HFFc6 (cell line): ENCODE data around the gene MYO3B. TPM values are rescaled to one million over a fixed set of nuclear protein-coding genes. Genes with fewer than 3 reads are reported as not detected.

ENCODE experiments used
- DNase-seq: peaks from one replicate; pipeline ENCODE4 v3.0.0-alpha.2; 2018
- H3K27ac Mint-ChIP-seq: 2 replicates; pipeline ENCODE4 v1.8.0; 2020; ENCODE audit warnings: mild to moderate bottlenecking, mixed read lengths
- H3K27me3 Mint-ChIP-seq: 2 replicates; pipeline ENCODE4 v1.8.0; 2021; ENCODE audit warnings: mild to moderate bottlenecking, moderate library complexity, mixed read lengths; ENCODE audit not compliant: insufficient read depth
- H3K36me3 Mint-ChIP-seq: 2 replicates; pipeline ENCODE4 v1.8.0; 2021; ENCODE audit warnings: low read depth, mixed read lengths
- H3K4me1 Mint-ChIP-seq: 2 replicates; pipeline ENCODE4 v1.8.0; 2020; ENCODE audit warnings: low read depth, mixed read lengths
- H3K4me3 Mint-ChIP-seq: 2 replicates; pipeline ENCODE4 v1.8.0; 2020; ENCODE audit warnings: mild to moderate bottlenecking, moderate library complexity, mixed read lengths
- H3K9me3 Mint-ChIP-seq: 2 replicates; pipeline ENCODE4 v1.8.0; 2020; ENCODE audit warnings: mild to moderate bottlenecking, mixed read lengths
- total RNA-seq, 6 experiments: library from RNA; stranded (reverse); fragmentation: NEBNext Ultra II Directional; extraction: Animal tissue kit (Norgen Biotek cat#: 25700); gene quantifications; 2 replicates in 1 of 6; 3 replicates in 5 of 6; pipeline ENCODE4 v1.2.3, GENCODE V29; 2021
- TF ChIP-seq, protein P1 (sequence below): fragments of 200-600 bp; sonication (generic); IDR thresholded peaks from 2 replicates; pipeline ENCODE4 v1.5.0; 2021; ENCODE audit warnings: antibody characterized with exemption, mild to moderate bottlenecking

The MYO3B gene
- total RNA-seq, 6 experiments from 2014 or later, result not detected

DNA sequence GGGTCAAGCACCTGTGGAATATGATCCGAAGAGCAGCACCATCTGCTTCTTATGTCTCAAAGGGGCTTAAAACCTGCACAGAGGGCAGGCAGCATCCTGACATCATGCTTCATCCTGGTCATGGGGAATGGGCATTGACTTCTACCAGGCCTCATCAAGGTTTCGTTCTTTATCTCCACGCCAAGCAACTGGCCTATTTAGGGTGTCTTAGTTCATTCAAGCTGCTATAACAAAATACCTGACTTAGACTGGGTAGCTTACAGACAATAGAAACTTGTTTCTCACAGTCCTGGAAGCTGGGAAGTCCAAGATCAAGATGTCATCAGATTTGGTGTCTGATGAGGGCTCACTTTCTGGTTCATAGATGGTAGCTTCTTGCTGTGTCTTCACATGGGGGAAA is 69.4 kb downstream of the MYO3B start:
- Mint-ChIP-seq H3K9me3 (no peaks in the 10 kb centered on the region; the same call in 1 of the 2 replicates), H3K27me3 (peaks cover 4% of the 10 kb centered on the region; the same call in 1 of the 2 replicates), H3K27ac (no peak overlapping the region), H3K36me3 (no peaks in the 10 kb centered on the region), H3K4me3 (no peak overlapping the region), H3K4me1 (no peaks in the 10 kb centered on the region)
- TF ChIP-seq, protein P1, sequence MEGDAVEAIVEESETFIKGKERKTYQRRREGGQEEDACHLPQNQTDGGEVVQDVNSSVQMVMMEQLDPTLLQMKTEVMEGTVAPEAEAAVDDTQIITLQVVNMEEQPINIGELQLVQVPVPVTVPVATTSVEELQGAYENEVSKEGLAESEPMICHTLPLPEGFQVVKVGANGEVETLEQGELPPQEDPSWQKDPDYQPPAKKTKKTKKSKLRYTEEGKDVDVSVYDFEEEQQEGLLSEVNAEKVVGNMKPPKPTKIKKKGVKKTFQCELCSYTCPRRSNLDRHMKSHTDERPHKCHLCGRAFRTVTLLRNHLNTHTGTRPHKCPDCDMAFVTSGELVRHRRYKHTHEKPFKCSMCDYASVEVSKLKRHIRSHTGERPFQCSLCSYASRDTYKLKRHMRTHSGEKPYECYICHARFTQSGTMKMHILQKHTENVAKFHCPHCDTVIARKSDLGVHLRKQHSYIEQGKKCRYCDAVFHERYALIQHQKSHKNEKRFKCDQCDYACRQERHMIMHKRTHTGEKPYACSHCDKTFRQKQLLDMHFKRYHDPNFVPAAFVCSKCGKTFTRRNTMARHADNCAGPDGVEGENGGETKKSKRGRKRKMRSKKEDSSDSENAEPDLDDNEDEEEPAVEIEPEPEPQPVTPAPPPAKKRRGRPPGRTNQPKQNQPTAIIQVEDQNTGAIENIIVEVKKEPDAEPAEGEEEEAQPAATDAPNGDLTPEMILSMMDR, result no peak
- no peak for DNase-seq

DNA sequence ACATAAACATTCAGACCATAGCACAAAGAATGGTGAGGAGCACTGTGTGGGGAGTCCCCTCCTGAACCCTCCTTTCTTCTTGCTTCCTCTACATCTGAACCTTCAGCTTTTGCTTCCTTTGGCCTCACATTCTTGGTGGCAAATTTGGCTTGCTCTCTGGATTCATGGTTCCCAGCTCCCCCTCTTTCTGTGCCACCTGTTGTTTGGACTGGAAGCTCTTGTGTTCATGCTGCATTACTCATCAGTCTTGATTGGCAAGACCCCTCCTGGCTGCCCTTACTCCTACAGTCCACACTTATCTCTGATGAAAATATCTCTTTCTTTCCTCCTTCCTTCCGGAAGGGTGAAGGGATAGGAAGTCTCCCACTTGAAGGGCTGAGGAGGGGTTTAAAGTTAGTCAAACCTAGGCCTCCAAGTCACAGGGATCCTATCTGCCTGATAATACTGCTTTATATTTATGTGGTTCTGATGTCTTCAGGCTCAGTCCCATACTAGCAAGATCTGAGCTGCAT is 70.0 kb downstream of the MYO3B start:
- H3K27ac Mint-ChIP-seq, result no peak overlapping the region
- H3K27me3 Mint-ChIP-seq, result peaks cover 4% of the 10 kb centered on the region; the same call in 1 of the 2 replicates
- H3K9me3 Mint-ChIP-seq, result peaks cover 2% of the 10 kb centered on the region; the same call in 1 of the 2 replicates
- no peak overlapping the region for H3K4me3 Mint-ChIP-seq
- H3K4me1 Mint-ChIP-seq, result no peaks in the 10 kb centered on the region
- no peaks in the 10 kb centered on the region for H3K36me3 Mint-ChIP-seq
- no peak for DNase-seq
- TF ChIP-seq, protein P1, result no peak

DNA sequence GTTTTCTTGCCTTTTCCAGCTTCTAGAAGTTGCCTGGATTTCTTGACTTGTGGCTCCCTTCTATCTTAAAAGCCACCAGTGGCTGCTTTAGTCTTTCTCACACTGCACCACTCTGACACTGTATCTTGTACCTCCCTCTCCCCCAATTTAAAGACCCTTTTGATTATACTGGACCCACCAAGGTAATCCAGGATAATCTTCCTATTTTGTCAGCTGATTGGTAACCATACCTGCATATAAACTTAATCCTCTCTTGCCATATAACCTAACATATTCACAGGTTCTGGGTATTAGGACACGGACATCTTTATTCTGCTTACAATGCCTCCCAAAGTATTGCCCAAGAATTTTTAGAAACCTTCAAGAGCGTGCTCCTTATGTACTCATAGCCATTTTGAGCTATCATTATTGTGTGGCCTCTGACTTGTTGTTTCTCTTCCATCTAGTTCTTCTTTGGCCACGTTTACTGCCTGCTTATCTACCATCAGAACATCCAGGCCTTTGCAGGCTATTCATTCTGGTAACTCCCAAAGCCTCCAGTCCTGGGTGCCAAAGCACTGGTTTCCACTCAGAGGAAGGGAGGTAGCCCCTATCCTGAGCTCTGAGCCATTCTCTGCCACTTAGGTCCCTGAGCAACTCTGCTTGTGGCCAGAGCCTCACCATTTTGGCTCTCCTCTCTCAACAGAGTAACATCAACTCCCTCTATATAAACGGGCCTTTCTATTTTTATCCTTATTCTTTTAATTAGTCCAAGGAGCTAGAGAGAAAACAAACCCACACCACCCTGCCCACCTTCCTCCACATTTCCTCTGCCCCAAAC is 70.8 kb downstream of the MYO3B start:
- no peak overlapping the region for H3K27ac Mint-ChIP-seq
- TF ChIP-seq, protein P1, result no peak
- no peaks in the 10 kb centered on the region for H3K4me1 Mint-ChIP-seq
- no peak overlapping the region for H3K4me3 Mint-ChIP-seq
- H3K36me3 Mint-ChIP-seq, result no peaks in the 10 kb centered on the region
- peaks cover 10% of the 10 kb centered on the region; the same call in 1 of the 2 replicates for H3K9me3 Mint-ChIP-seq
- no peak for DNase-seq
- H3K27me3 Mint-ChIP-seq, result peaks cover 4% of the 10 kb centered on the region

DNA sequence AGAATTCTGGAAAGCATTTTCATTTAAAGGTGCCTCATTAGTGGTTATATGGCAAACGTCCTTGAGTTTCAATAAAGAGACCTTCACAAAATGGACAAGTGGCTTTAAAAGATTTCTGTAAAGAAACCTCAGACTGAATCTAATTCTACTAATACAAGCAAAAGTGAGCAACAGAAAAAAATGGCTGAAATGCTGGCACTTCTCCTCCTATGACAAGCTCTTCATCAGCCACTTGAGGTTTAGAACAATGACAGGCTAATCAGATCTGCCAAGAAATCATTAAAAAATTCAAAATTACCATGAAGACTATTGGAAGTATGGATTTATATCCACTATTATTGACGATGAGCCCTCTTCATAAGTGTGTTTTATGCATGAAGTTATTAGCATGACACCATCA is 71.8 kb downstream of the MYO3B start:
- H3K4me1 Mint-ChIP-seq, result no peaks in the 10 kb centered on the region
- peaks cover 10% of the 10 kb centered on the region; the same call in 1 of the 2 replicates for H3K9me3 Mint-ChIP-seq
- no peaks in the 10 kb centered on the region for H3K36me3 Mint-ChIP-seq
- TF ChIP-seq, protein P1, result no peak
- no peak overlapping the region for H3K4me3 Mint-ChIP-seq
- no peak for DNase-seq
- no peak overlapping the region for H3K27ac Mint-ChIP-seq
- peaks cover 4% of the 10 kb centered on the region for H3K27me3 Mint-ChIP-seq

DNA sequence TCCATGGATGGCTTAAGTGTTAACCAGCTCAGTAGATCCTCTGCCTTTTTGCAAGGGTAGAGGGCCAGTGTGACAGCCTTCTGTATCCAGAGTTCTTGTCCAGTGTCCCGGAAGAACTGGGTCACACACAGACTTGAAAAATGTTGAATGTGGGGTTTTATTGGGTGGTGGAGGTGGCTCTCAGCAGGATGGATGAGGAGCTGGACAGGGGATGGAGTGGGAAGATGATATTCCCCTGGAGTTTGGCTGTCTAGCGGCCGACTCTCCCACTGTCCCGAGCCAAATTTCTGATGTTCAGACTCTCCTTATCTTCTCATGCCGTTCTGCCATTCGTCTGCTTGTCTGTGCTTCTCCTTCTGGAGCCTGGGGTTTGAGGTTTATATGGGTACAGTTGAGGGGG is 72.6 kb downstream of the MYO3B start:
- TF ChIP-seq, protein P1, result no peak
- no peak overlapping the region for H3K27ac Mint-ChIP-seq
- H3K27me3 Mint-ChIP-seq, result peaks cover 4% of the 10 kb centered on the region
- H3K9me3 Mint-ChIP-seq, result peaks cover 10% of the 10 kb centered on the region; the same call in 1 of the 2 replicates
- no peak overlapping the region for H3K4me3 Mint-ChIP-seq
- no peak for DNase-seq
- no peaks in the 10 kb centered on the region for H3K4me1 Mint-ChIP-seq
- H3K36me3 Mint-ChIP-seq, result no peaks in the 10 kb centered on the region
